CD14-positive monocyte (primary cell): Measurements from ENCODE around the gene EML3. TPM values are rescaled to one million over a fixed set of nuclear protein-coding genes. Genes with fewer than 3 reads are reported as not detected.

Experiments
- DNase-seq, 3 donors: peaks; one replicate each; pipeline ENCODE4 v3.0.0-alpha.2; 2011 to 2022
- H2AFZ ChIP-seq: 2 replicates; pipeline ENCODE4 v1.6.0; 2012; ENCODE audit warnings: mild to moderate bottlenecking, low read depth, low read length, inconsistent platforms; ENCODE audit not compliant: insufficient read depth, poor library complexity, severe bottlenecking
- H3K27ac ChIP-seq, 2 donors: 1 replicate in 1 of 2; 2 replicates in 1 of 2; pipeline ENCODE4 v1.5.1; 2012 to 2013; ENCODE audit warnings: low read length in 2 of 2, control low read depth in 1 of 2, inconsistent platforms in 1 of 2, low read depth in 1 of 2, mild to moderate bottlenecking in 1 of 2
- H3K27me3 ChIP-seq, 2 donors: one replicate each; pipeline versions ENCODE4 v1.6.0 to v1.6.1; 2011 to 2013; ENCODE audit warnings: low read length in 2 of 2; ENCODE audit not compliant: control insufficient read depth in 2 of 2, insufficient read depth in 2 of 2
- H3K36me3 ChIP-seq, 2 donors: replicated peaks in 1 of 2; 1 replicate in 1 of 2; 2 replicates in 1 of 2; pipeline versions ENCODE4 v1.5.1 to v1.6.1; 2012 to 2013; ENCODE audit warnings: low read length in 2 of 2, control low read depth in 1 of 2, inconsistent platforms in 1 of 2, mild to moderate bottlenecking in 1 of 2; ENCODE audit not compliant: insufficient read depth in 2 of 2, control insufficient read depth in 1 of 2
- H3K4me1 ChIP-seq, 2 donors: 1 replicate in 1 of 2; 2 replicates in 1 of 2; pipeline versions ENCODE4 v1.5.1 to v1.6.1; 2012 to 2013; ENCODE audit warnings: low read length in 2 of 2, control low read depth in 1 of 2, inconsistent platforms in 1 of 2, mild to moderate bottlenecking in 1 of 2, moderate library complexity in 1 of 2; ENCODE audit not compliant: insufficient read depth in 2 of 2, control insufficient read depth in 1 of 2
- H3K4me2 ChIP-seq: replicated peaks from 2 replicates; pipeline ENCODE3; 2012; ENCODE audit warnings: low read length, moderate library complexity, mild to moderate bottlenecking; ENCODE audit not compliant: poor library complexity, severe bottlenecking; ENCODE audit errors: extremely low read depth
- H3K4me3 ChIP-seq, 3 experiments: fragments of 200-600 bp in 1 of 3; sonication (generic) in 1 of 3; replicated peaks in 1 of 3; 1 replicate in 2 of 3; 2 replicates in 1 of 3; pipeline ENCODE4 v1.5.1; 2011 to 2013; ENCODE audit warnings: low read length in 3 of 3, mild to moderate bottlenecking in 3 of 3, control low read depth in 2 of 3, low read depth in 2 of 3, inconsistent platforms in 1 of 3, moderate library complexity in 1 of 3
- H3K79me2 ChIP-seq: 2 replicates; pipeline ENCODE4 v1.6.0; 2012; ENCODE audit warnings: mild to moderate bottlenecking, control low read depth, inconsistent platforms, low read length, moderate library complexity; ENCODE audit not compliant: insufficient read depth
- H3K9ac ChIP-seq: 2 replicates; pipeline ENCODE4 v1.6.0; 2017; ENCODE audit warnings: low read length, mild to moderate bottlenecking; ENCODE audit not compliant: insufficient read depth, poor library complexity, severe bottlenecking
- H3K9me3 ChIP-seq, 2 donors: replicated peaks in 1 of 2; 1 replicate in 1 of 2; 2 replicates in 1 of 2; pipeline versions ENCODE4 v1.5.1 to v1.6.1; 2012 to 2013; ENCODE audit warnings: low read length in 2 of 2, control low read depth in 1 of 2; ENCODE audit not compliant: control insufficient read depth in 1 of 2, insufficient read depth in 1 of 2
- H4K20me1 ChIP-seq: 2 replicates; pipeline ENCODE4 v1.6.0; 2012; ENCODE audit warnings: mild to moderate bottlenecking, low read length, control low read depth, moderate library complexity; ENCODE audit not compliant: insufficient read depth
- H3K27ac Mint-ChIP-seq, 7 donors: one replicate each; pipeline ENCODE4 v1.8.0; 2020; ENCODE audit warnings: mild to moderate bottlenecking in 7 of 7, mixed read lengths in 7 of 7, moderate library complexity in 6 of 7, inconsistent platforms in 2 of 7
- H3K27me3 Mint-ChIP-seq, 3 donors: one replicate each; pipeline ENCODE4 v1.8.0; 2021 to 2022; ENCODE audit warnings: low read depth in 3 of 3, mild to moderate bottlenecking in 3 of 3, mixed read lengths in 3 of 3, moderate library complexity in 3 of 3, inconsistent platforms in 1 of 3
- H3K36me3 Mint-ChIP-seq, 2 donors: one replicate each; pipeline ENCODE4 v1.8.0; 2020; ENCODE audit warnings: mixed read lengths in 2 of 2, inconsistent platforms in 1 of 2, mild to moderate bottlenecking in 1 of 2
- H3K4me1 Mint-ChIP-seq: one replicate; pipeline ENCODE4 v1.8.0; 2020; ENCODE audit warnings: mild to moderate bottlenecking, mixed read lengths
- H3K4me3 Mint-ChIP-seq, 2 donors: one replicate each; pipeline ENCODE4 v1.8.0; 2020; ENCODE audit warnings: mild to moderate bottlenecking in 2 of 2, mixed read lengths in 2 of 2, moderate library complexity in 1 of 2
- H3K9me3 Mint-ChIP-seq, 7 donors: one replicate each; pipeline ENCODE4 v1.8.0; 2020 to 2022; ENCODE audit warnings: mixed read lengths in 7 of 7, mild to moderate bottlenecking in 6 of 7, moderate library complexity in 6 of 7, inconsistent platforms in 2 of 7
- CTCF ChIP-seq: fragments of 200-600 bp; IDR thresholded peaks from one replicate; pipeline ENCODE4 v1.8.0; 2022; ENCODE audit warnings: antibody characterized with exemption, mild to moderate bottlenecking
- WGBS: methylation state at CpG from one replicate; pipeline ENCODE4 v1.1.5; 2013; ENCODE audit warnings: missing lambda C conversion rate; ENCODE audit not compliant: insufficient coverage; 5-methylcytosine and 5-hydroxymethylcytosine counted together
- intact Hi-C, 2 donors: fragments of 100-400 bp; cut with micrococcal nuclease; formaldehyde crosslinking; loops; one replicate each; pipeline versions ENCODE4 v1.15.0 to v1.15.1; 2023
- polyA plus RNA-seq, 3 donors: library from polyadenylated mRNA; depleted of rRNA in 1 of 3; unstranded in 2 of 3; stranded (reverse) in 1 of 3; fragments of 300-500 nt in 2 of 3; fragments of >200 nt in 1 of 3; fragmentation: Illumina TruSeq in 2 of 3; gene quantifications; 1 replicate in 2 of 3; 2 replicates in 1 of 3; pipeline ENCODE4 v1.2.3, GENCODE V29; 2012 to 2021

The EML3 gene
- polyA plus RNA-seq, 3 donors, result 7.2 to 131 (median 10.6) TPM

- Histone ChIP-seq H3K9ac (no peak overlapping the region), H3K9me3 (no peaks in the 10 kb centered on the region), H4K20me1 (no peaks in the 10 kb centered on the region), H3K4me1 (peaks cover 14 to 18% of the 10 kb centered on the region in 2 donors), H3K4me3 (no peak overlapping the region), H2AFZ (no peak overlapping the region), H3K4me2 (no peak overlapping the region), H3K27ac (no peak overlapping the region), H3K27me3 (no peaks in the 10 kb centered on the region), H3K36me3 (peaks cover 44 to 64% of the 10 kb centered on the region in 2 donors), H3K79me2 (peaks cover 22% of the 10 kb centered on the region)
- TF ChIP-seq CTCF, result no peak
- intact Hi-C loops, result no loop called here
- Mint-ChIP-seq H3K27me3 (no peaks in the 10 kb centered on the region), H3K27ac (peak overlapping the region in 1 of 7 donors; percentile 63), H3K9me3 (peaks cover 0 to 2% (median 0%) of the 10 kb centered on the region in 7 donors), H3K4me3 (no peak overlapping the region), H3K4me1 (peaks cover 16% of the 10 kb centered on the region), H3K36me3 (peaks cover 40 to 68% of the 10 kb centered on the region in 2 donors)
- no peak for DNase-seq
- WGBS, result 94% methylated on average over 8 of the region's 11 CpGs
Measured at GRCh38 chr11:62578541-62578940, 34.0 kb downstream of the EML3 start.

- no peak for DNase-seq
- no peak overlapping the region for H3K4me3 Mint-ChIP-seq
- H3K9me3 Mint-ChIP-seq, result peaks cover 0 to 2% (median 0%) of the 10 kb centered on the region in 7 donors
- TF ChIP-seq CTCF, result no peak
- H3K9ac ChIP-seq, result no peak overlapping the region
- peaks cover 36% of the 10 kb centered on the region for H3K79me2 ChIP-seq
- peak overlapping the region in 2 of 7 donors; percentile 66 to 69 for H3K27ac Mint-ChIP-seq
- no peaks in the 10 kb centered on the region for H3K27me3 ChIP-seq
- WGBS, result 95% methylated on average over 9 of the region's 12 CpGs
- H3K4me3 ChIP-seq, result no peak overlapping the region
- intact Hi-C loops, result no loop called here
- H3K27ac ChIP-seq, result no peak overlapping the region
- H3K36me3 Mint-ChIP-seq, result peaks cover 39 to 61% of the 10 kb centered on the region in 2 donors
- H3K4me2 ChIP-seq, result no peak overlapping the region
- no peaks in the 10 kb centered on the region for H3K9me3 ChIP-seq
- H3K4me1 ChIP-seq, result peaks cover 22 to 27% of the 10 kb centered on the region in 2 donors
- H3K27me3 Mint-ChIP-seq, result no peaks in the 10 kb centered on the region
- H2AFZ ChIP-seq, result no peak overlapping the region
- H3K36me3 ChIP-seq, result peaks cover 41 to 61% of the 10 kb centered on the region in 2 donors
- H4K20me1 ChIP-seq, result peaks cover 9% of the 10 kb centered on the region
- H3K4me1 Mint-ChIP-seq, result peaks cover 29% of the 10 kb centered on the region
Measured at GRCh38 chr11:62577046-62577714, 35.4 kb downstream of the EML3 start.
